GM18870 (cell line): ENCODE measurements around the gene STK32A.
"Not testable (repeated sequence)": the region's sequence is repeated elsewhere in the genome, so short reads cannot be mapped to it uniquely, and the experiment has no call there.

Experiments
- ATAC-seq: cut with Tn5 transposase; IDR thresholded peaks from one replicate; pipeline ENCODE4 v1.9.1; 2021; ENCODE audit warnings: moderate library complexity; ENCODE audit not compliant: unreplicated experiment

STK32A gene

DNA sequence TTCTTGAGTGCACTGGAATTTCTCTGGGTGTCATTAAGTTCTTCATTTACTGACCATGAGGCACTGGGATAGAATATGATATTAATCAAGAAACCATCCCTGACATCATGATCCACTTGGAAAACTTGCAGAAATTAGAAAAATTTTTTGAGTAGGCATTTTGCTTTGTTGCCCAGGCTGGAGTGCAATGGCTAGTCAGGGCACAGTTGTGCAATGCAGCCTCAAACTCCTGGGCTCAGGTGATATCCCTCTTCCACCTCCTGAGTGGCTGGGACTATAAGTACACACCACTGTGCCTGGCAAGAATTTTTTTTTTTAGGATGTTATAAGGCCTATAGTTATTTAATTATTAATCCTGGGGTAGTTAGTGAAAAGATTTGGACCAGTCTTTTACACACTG lies 106.5 kb downstream of the STK32A start:
- ATAC-seq, result no peak

DNA sequence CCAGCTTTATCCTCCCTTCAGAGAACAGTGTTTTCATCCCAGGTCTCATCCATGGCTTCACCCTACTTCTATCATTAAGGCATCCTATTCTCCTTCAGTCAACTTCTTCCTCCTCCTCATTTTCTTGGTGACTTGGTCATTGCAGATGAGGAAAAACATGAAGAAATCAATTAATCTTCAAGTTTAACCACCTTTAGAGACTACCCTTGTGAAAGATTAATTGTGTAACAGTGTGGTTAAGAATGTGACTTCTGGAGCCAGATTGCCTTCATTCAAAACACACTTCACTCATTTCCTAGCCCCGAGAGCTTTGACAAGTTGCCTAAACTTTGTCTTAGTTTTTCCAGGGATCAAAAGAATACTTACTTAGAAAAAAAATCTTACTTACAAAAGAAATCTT lies 110.0 kb downstream of the STK32A start:
- no peak for ATAC-seq

DNA sequence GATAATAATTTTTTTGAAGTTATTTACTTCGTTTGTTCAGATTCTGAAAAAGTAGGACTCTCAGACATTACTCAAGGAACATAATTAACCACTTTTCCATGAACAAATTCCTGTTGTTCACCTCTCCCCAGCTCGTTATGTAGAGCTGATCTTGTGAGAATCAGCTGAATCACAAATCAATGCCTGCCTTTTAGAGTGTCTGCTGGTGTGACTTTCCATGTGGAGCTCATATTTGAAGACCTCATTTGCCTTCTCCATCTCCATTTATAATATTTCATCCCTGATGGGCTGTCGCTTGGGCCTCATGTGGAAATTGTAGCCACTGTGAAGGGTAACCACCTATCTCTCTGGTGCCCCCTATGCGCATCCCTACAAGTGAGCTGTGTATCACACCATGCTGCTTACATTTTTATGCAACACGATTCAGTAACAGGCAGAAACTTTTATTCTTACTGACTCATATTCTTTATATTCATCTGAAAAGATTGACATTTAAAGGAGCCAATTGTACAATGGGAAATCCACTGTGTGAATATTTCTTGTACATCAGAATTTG lies 111.3 kb downstream of the STK32A start:
- ATAC-seq, result no peak

DNA sequence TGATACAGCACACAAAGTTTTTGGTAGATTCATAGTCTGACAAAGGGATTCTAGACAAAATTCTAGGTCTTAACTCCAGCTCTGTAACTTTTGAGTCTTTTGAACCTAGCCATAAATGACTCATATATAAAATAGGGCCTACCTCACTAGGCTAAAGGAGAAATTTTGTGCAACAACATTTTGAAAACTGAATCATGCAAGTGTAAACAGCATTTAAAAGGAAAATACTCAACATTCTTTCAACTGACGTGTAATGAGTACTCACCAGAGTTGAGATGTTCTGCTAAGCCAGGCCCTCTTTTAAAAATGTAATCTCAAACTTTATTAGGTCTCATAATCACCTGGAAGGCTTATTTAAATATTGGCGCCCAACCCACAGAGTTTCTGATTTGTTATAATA lies 113.2 kb downstream of the STK32A start:
- no peak for ATAC-seq

DNA sequence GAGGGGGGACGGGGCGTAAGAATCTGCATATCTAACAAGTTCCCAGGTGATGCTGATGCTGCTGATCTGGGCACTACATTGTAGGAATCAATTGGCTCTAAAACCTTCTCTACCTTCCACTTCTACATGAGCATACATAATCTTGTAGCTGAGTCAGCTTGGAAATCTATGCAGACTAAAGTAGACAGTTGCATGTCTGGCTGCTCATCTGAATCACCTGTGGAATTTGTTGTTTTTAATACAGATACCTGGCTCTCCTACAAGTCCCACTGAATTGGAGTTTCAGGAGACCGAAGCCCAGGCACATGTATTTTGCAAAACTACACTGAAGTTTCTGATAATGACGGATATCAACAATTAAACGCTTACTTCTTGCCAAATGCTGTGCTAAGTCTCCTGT lies 113.6 kb downstream of the STK32A start:
- no peak for ATAC-seq

DNA sequence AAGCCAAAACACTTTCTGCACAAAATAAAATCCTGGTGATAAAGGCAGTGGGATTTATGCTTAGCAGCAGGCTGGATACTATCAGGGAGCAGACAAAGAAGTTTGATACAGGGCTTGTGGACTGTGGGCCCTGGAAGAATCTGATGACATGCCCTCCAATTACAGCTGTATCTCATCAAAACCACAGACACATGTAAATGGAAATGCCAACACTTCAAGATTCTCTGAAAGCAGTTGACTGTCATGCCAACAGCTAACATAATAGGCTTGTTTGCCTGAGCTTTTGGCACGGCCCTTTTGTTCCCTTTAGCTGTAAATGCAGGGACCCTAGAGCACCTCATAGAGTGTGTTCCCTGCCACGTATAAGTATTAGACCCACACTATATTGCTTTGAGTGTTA lies 114.4 kb downstream of the STK32A start:
- no peak for ATAC-seq

DNA sequence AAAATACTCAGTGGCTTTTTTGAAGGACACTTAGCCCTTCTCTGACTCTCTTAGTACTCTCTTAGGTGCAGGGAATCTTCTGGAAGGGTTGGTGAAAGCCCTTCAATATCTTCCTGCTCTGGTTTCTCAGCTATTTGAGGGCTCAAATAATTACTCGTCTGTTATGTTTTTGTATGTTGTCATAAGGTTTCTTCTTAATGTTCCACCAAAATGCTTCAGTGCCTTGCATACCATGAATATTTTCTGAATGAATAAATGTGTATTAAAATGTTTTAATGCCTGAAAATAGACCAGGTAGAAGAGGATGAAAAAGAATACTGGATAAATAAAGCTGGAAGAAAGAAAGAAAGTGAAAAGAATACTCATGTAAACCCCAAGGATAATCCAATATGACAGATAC lies 124.3 kb downstream of the STK32A start:
- no peak for ATAC-seq

DNA sequence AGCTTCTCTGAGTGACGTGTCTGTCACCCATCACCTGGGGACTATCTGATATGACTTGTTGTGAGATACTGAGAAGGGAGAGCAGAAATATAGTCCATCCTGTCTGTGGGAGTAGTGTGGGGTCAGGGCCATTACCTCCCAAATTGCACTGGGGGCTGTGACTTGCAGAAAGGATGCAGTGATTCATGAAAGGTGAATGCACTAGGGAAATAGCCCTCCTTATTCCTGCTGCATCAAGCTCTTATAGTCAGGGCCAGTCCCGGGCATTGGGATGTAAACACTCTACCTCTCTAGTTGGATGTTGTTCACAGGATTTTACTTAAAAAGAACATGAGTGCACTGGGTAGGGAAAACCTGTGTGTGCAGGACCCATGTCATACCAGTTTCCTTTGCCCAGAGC lies 124.8 kb downstream of the STK32A start:
- ATAC-seq, result no peak

DNA sequence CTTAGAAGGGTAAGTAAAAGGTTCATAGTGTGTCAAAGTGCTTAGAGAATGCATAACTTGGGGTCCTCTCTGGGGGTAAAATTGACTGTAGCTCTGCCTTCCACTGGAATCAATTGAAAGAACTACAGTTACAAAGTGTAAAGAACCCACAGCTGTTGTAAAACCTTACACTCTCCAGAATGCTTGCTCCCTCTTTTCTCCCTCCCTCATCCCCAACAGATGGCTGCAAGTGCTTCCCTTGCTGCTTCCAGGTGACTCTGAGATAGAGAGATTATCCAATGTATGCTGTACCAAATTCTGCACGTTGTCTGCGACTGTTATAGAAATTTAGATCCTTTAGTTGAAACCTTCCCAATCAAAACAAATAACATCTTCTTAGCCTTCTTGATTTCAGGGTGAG lies 126.0 kb downstream of the STK32A start:
- no peak for ATAC-seq

DNA sequence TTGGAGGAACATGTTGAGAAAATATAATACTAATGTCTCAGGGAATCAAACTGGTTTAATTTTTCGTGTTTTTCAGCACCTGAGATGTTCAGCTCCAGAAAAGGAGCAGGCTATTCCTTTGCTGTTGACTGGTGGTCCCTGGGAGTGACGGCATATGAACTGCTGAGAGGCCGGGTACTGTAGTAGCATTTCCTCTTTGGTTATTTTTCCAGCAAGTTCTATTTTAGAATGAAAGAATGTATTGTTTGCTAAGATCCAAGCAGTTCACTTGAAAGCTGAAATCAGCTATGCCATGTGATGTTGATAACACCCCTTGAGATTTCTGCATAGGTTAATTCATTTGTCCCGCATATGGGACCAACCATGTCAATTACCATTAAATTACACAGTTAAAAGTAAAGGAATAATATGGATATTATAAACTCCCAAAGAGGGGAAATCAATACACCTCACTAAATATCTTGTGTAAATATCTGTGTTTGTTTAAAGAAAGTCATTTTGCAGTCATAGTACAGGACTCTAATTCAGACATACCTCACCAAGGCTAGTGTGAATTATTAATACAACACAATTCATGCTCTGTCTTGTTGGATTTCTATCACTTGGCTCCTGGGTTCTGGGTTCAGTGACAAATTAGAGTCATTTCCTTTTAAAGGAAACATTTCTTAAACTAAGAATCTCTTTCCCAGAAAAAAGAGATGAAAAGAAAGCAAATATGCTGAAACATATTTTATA lies 126.8 kb downstream of the STK32A start:
- ATAC-seq, result no peak

DNA sequence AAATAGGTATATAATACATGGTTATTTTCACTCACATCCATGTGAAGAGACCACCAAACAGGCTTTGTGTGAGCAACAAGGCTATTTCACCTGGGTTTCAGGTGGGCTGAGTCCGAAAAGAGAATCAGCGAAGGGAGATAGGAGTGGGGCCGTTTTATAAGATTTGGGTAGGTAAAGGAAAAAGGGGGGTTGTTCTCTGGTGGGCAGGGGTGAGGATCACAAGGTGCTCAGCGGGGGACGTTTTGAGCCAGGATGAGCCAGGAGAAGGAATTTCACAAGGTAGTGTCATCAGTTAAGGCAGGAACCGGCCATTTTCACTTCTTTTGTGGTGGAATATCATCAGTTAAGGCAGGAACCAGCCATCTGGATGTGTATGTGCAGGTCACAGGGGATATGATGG lies 132.6 kb downstream of the STK32A start:
- not testable (repeated sequence) for ATAC-seq

DNA sequence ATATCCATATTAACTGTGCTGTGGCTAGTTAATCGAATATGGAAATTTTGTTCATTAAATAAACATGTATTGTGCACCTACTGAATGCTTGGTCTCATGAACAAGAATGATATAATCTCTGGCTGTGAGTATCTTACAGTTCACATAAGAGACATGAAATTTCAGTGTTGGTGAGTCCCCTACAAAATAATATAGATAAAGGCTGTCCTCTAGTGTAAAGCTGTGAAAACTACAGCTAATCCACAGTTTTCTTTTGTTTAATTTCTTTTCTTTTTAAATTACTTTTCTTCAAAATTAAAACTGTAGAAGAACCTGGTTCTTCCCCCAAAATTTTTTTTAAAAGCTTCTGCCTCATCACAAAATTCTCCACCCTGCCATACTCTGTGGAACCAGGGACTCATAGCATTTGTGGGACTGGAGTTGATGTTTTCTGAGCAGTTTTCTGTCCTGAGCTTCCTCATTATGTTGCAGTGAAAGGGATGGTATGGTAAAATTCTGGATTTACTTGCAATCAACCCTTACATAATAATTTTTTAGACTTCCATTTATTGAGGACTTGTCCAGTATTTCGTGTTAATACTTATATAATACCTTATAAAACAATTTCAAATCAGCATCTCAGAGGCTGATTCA lies 135.0 kb downstream of the STK32A start:
- no peak for ATAC-seq

DNA sequence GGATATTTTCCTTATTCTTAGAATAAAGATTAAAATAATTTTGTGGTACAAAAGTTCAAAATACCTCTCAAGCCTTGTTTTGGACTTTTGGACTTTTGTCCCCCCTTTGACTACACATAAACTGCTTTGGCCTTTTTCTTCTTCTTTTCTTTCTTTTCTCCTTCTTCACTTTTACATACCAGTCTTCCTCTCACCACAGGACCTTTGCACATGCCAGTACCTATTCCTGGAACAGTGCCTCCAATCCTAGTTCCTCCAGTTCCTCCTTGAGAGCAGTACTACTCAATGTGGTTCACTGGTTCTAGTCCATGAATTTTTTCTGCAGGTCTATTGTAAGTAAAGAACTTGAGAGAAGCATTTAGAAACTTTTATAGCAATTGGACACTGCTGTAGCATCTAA lies 136.5 kb downstream of the STK32A start:
- ATAC-seq, result no peak

DNA sequence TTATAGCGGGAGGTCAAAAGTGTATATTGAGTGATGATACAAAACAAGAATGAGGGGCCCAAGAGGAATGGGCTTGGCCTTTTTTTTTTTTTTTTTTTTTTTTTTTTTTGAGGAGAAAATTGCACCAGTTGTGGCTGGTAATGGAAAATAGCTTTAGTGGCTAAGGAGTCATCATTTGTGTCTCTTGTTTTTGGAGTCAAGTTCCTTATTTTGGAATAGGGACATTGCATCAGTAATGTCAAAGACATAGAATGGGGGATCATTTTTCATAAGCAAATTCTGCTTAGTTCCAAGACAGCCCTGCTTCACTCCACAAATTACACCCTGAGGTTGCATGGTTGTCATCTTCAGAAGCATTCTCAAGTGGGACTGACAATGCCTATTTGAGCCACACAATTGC lies 137.4 kb downstream of the STK32A start:
- ATAC-seq, result no peak

DNA sequence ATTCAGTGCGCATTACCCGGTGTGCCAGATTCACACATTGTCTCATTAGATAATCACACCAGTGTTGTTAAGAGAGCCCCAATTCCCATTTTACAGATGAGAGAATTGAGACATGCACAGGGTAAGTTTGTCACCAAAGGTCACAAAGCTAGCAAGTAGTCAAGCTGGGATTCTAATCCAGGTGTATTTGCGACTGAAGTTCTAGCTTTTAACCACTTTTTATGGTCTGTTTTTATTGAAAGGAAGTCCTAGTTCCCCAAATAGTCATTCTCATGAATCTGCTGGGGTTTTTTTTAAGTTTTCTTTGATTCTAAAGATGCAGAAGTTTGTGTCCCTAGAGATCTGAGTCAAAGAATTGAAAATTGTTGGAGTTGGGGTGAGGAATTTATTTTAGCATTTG lies 138.5 kb downstream of the STK32A start:
- ATAC-seq, result no peak

DNA sequence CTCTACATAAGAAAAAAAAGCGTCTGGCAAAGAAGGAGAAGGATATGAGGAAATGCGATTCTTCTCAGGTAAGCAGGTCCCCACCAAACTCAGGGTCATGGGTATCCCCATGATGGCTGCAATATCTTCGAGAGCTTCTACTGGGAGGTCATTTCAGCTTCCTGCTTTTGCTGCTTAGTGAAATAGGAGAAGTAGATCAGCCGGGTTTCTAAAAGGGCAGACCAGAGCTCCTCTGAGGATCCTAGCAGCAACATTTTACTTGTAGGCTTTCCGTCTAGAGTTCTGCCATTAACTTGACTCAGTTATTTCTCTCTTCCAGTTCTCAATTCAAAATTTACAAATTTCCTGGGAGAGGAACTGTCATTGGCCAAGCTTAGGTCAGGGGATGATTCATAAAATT lies 140.3 kb downstream of the STK32A start:
- ATAC-seq, result no peak

DNA sequence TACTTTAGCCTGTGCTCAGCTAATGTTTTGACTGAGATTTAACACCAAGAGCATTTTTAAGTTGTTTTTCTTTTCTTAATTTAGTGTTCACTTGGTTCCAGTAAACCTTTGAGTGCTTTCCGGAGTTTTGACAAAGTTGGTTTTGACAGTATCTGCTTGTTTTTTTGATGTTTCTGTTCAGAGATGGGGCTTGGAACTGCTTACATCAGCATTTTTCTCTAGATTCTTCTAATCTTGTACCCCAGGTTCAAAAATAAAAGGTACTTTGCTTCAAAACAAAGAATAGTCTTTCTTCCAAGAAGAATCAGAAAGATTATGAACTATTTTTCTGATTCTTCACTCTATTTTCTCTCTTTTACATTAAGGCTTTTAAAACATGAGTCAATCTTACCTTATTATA lies 142.9 kb downstream of the STK32A start:
- ATAC-seq, result no peak

DNA sequence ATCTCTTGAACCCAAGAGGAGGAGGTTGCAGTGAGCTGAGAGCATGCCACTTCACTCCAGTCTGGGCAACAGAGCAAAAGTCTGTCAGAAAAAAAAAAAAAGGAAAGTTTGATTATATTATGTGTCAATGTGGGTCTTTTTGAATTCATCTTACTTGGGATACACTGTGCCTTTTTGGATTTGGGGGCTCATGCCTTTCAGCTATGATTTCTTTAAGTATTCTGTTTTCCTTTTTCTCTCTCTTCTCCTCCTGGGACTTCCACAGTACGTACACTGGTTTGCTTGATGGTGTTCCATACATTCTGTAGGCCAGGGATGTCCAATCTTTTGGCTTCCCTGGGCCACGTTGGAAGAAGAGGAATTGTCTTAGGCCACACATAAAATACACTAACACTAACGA lies 146.7 kb downstream of the STK32A start:
- no peak for ATAC-seq

DNA sequence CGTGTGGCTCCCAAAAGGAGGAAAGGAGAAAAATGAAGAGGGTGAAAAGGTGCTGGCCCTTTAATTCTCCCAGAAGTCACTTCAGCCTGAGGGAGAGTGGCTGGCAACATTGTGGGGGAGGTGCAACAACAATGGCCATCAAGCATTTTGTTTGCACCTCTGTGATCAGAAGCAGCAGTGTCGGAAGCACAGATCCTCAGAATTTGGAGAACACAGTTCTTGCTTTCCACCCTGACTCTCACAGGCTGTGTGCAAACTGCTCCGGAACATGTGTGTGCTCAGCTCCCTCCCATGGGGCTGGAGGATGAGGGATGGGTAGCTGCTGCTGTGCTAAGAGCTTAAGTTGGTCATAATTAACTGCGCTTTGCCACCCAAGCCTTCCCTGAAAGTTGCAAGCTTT lies 147.9 kb downstream of the STK32A start:
- no peak for ATAC-seq

DNA sequence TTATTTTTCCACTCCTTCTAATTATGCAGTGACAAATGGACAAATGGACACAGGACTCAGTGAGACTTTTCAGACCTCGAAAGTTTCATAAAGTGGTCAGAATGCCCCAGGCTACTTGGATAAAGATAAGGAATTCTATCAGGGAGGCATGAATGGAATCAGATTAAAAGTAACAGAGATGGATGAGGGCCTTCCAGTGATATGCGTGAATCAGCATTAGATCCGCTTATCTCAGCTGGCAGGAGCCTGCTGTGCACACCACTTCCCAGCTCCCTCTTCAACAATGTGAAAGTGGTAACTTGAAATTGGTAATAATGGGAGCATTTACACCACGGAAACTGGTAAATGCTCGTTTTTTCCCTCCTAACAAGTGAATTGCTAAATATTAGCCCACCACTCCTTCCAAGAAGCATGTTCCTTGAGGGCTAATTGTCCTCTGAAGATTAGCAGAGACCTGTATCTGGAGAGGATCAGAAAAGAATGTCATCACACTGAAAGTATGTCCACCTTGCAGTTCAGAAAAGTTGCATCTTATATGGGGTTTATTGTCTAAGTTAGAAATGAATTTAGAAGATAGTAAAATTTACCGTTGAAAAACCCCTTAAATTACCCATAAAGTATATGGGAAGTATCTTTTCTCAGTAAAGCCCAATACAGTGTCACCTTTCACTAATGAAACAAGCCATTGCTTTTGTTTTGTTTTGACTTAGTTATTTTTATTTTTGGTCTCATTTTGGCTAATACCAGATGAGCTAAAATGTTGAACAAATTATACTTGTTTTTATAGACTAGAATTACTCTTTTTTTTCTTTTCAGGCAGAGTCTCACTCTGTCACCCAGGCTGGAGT lies 149.7 kb downstream of the STK32A start:
- ATAC-seq, result no peak

DNA sequence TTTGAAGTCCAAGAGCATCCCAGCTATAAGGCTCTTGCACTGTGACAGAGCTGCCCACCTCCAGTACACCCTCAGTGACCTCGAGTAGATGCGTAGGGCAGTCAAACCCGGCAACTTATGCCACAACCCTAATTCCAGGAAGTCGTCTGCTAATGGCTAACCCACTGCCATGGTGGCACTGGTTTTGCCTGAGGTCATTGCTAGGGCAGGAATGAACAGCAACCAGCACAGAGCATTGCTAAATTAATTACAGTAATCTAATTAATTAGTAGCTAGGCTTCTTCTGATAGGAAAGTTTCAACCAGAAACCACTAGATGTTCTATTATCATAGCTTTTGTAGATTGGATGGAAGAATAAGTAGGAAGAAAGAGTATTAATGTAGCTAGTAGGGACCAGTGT lies 152.3 kb downstream of the STK32A start:
- no peak for ATAC-seq
